Uterus (tissue), 2 donors: ENCODE results near the gene RARRES2.

Experiments
- POLR2A ChIP-seq, 2 donors: fragments of 450-650 bp; IDR thresholded peaks; one replicate each; pipeline ENCODE4 v1.6.1; 2016; ENCODE audit warnings: antibody characterized with exemption in 2 of 2, mild to moderate bottlenecking in 1 of 2, moderate library complexity in 1 of 2
- TF ChIP-seq, protein P1 (sequence below), 4 experiments: fragments of 200-600 bp in 2 of 4; fragments of 450-650 bp in 2 of 4; sonication (generic) in 2 of 4; IDR thresholded peaks; one replicate each; pipeline ENCODE4 v1.5.1; 2016 to 2019; ENCODE audit warnings: antibody characterized with exemption in 4 of 4, mild to moderate bottlenecking in 2 of 4, moderate library complexity in 1 of 4

DNA sequence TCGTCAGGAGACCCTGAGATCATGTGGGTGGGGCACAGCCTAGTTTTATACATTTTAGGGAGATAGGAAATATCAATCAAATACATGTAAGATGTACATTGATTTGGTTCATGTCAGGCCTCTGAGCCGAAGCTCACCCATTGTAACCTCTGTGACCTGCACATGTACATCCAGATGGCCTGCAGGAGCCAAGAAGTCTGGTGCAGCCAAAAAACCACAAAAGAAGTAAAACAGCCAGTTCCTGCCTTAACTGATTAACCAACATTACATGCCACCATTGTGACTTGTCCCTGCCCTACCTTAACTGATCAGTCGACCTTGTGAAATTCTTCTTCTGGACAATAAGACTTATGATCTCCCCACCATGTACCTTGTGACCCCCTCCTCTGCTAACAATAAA, 34.3 kb downstream of the RARRES2 start:
- TF ChIP-seq, protein P1, sequence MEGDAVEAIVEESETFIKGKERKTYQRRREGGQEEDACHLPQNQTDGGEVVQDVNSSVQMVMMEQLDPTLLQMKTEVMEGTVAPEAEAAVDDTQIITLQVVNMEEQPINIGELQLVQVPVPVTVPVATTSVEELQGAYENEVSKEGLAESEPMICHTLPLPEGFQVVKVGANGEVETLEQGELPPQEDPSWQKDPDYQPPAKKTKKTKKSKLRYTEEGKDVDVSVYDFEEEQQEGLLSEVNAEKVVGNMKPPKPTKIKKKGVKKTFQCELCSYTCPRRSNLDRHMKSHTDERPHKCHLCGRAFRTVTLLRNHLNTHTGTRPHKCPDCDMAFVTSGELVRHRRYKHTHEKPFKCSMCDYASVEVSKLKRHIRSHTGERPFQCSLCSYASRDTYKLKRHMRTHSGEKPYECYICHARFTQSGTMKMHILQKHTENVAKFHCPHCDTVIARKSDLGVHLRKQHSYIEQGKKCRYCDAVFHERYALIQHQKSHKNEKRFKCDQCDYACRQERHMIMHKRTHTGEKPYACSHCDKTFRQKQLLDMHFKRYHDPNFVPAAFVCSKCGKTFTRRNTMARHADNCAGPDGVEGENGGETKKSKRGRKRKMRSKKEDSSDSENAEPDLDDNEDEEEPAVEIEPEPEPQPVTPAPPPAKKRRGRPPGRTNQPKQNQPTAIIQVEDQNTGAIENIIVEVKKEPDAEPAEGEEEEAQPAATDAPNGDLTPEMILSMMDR (IDR thresholded peaks at IDR 0.05), result no peak
- TF ChIP-seq POLR2A (IDR thresholded peaks at IDR 0.05), result no peak
